ENCODE data around the gene MRPS18B. TPM values are rescaled to one million over a fixed set of nuclear protein-coding genes. Genes with fewer than 3 reads are reported as not detected.
"Not testable (repeated sequence)": the region's sequence is repeated elsewhere in the genome, so short reads cannot be mapped to it uniquely, and the experiment has no call there.

The MRPS18B gene
- total RNA-seq, 2 donors from 2014 or later = 64.6 to 78.5 TPM

- not testable (repeated sequence) for H3K9me3 Mint-ChIP-seq, H3K27me3 Mint-ChIP-seq
- Mint-ChIP-seq H3K4me3 (peak overlapping the region; percentile 29), H3K4me1 (peaks cover 24% of the 10 kb centered on the region), H3K27ac (peak overlapping the region; percentile 83), H3K36me3 (ENCODE audit: low read depth) (peaks cover 92% of the 10 kb centered on the region)
- peak; percentile 94 for ATAC-seq (replicated peaks)
These were observed 48.7 kb downstream of the MRPS18B start for GRCh38 chr6:30666300-30666699.

- H3K9me3 Mint-ChIP-seq = no peaks in the 10 kb centered on the region
- no peak for ATAC-seq (replicated peaks)
- no peaks in the 10 kb centered on the region for H3K27me3 Mint-ChIP-seq
- H3K4me3 Mint-ChIP-seq = peak overlapping the region; percentile 91
- peak overlapping the region; percentile 24 for H3K27ac Mint-ChIP-seq
- H3K36me3 Mint-ChIP-seq (ENCODE audit: low read depth) = peaks cover 65% of the 10 kb centered on the region
- peaks cover 17% of the 10 kb centered on the region for H3K4me1 Mint-ChIP-seq
These were observed 53.3 kb downstream of the MRPS18B start for GRCh38 chr6:30670760-30671527.

GRCh38 chr6:30672445-30673253, 55.0 kb downstream of the MRPS18B start, which contains the start of gene DHX16:
Gene DHX16 (minus strand): TSS chr6:30673006. CDS start chr6:30672841, 165 bp downstream.
- Mint-ChIP-seq H3K4me3 (peak within 1 kb of the TSS; percentile 91), H3K4me1 (peaks cover 16% of the 10 kb centered on the region), H3K27ac (peak within 1 kb of the TSS; percentile 94), H3K36me3 (ENCODE audit: low read depth) (peaks cover 65% of the 10 kb centered on the region), H3K27me3 (no peaks in the 10 kb centered on the region), H3K9me3 (no peaks in the 10 kb centered on the region)
- peak; percentile 83 for ATAC-seq (replicated peaks)

Other genes starting within 250 kb of the MRPS18B start
- gene HLA-E, start 128.3 kb upstream of the MRPS18B start, total RNA-seq = 100 to 1,000 TPM; 362 to 675 TPM
- gene GNL1, start 61.4 kb upstream of the MRPS18B start, total RNA-seq = 100 to 1,000 TPM; 102 to 117 TPM
- gene PRR3, start 60.5 kb upstream of the MRPS18B start, total RNA-seq = 10 to 100 TPM; 22.1 to 23.1 TPM
- 10 to 100 TPM; 65.0 to 98.2 TPM for gene ABCF1, start 46.4 kb upstream of the MRPS18B start, total RNA-seq
- gene PPP1R10, start 597 bp upstream of the MRPS18B start, total RNA-seq = 100 to 1,000 TPM in 1 of 2 donors, 10 to 100 TPM in 1; 85.9 to 101 TPM
- 10 to 100 TPM; 12.3 to 20.9 TPM for gene ATAT1, start 9.0 kb downstream of the MRPS18B start, total RNA-seq
- 10 to 100 TPM; 24.8 to 36.7 TPM for gene C6orf136, start 29.3 kb downstream of the MRPS18B start, total RNA-seq
- 10 to 100 TPM; 27.4 to 40.0 TPM for gene DHX16, start 55.2 kb downstream of the MRPS18B start, total RNA-seq
- 100 to 1,000 TPM; 190 to 238 TPM for gene PPP1R18, start 68.8 kb downstream of the MRPS18B start, total RNA-seq
- 10 to 100 TPM; 26.0 to 36.9 TPM for gene NRM, start 73.1 kb downstream of the MRPS18B start, total RNA-seq
- 10 to 100 TPM; 57.4 to 82.1 TPM for gene MDC1, start 99.4 kb downstream of the MRPS18B start, total RNA-seq
- gene TUBB, start 102.5 kb downstream of the MRPS18B start, total RNA-seq = 1,000 to 10,000 TPM; 1,139 to 1,437 TPM
- gene FLOT1, start 124.8 kb downstream of the MRPS18B start, total RNA-seq = 100 to 1,000 TPM; 152 to 161 TPM
- gene IER3, start 126.7 kb downstream of the MRPS18B start, total RNA-seq = 100 to 1,000 TPM in 1 of 2 donors, 10 to 100 TPM in 1; 55.6 to 617 TPM

All from activated T-helper 17 cell treated with anti-CD3 and anti-CD28 coated beads, Interleukin-2, amount 50 U/mL, for 72 hours (primary cell).